ENCODE results near the gene DPF3.

DNA sequence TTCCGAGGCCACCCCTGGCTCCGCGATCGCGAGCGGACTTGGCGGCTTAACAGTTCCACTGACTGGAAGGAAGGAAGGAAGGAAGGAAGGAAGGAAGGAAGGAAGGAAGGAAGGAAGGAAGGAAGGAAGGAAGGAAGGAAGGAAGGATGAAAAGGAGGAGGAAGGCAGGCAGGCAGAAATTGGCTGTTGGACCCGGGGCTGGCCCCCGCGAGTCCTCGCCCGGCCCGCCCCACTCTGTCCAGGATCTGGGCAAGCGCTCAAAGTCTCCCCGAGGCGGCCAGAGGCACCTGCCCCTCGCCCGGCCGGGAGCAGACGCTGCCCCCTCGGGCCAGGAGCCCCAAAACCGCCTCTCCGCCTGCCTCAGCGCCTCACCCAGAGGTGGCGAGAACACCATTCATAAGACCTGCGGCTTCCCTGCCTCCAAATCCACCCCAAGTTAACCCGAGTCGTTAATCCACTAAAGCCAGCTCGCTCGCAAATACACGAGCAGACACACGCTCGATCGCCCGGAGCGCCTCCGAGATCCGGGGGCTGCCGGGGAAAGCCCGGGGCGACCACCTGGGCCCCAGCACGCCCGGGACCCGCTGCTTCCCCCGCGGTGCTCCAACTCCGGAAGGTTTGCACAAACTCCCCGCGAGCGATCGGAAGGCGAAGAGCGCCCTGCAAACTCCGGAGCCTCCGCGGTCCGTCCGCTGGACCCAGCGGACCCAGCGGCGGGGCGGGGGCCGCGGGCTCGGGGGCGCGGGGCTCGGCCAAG, 844 bp downstream of the DPF3 start:
- no peak for TF ChIP-seq POLR2A (IDR thresholded peaks at IDR 0.05)
- TF ChIP-seq, protein P1, sequence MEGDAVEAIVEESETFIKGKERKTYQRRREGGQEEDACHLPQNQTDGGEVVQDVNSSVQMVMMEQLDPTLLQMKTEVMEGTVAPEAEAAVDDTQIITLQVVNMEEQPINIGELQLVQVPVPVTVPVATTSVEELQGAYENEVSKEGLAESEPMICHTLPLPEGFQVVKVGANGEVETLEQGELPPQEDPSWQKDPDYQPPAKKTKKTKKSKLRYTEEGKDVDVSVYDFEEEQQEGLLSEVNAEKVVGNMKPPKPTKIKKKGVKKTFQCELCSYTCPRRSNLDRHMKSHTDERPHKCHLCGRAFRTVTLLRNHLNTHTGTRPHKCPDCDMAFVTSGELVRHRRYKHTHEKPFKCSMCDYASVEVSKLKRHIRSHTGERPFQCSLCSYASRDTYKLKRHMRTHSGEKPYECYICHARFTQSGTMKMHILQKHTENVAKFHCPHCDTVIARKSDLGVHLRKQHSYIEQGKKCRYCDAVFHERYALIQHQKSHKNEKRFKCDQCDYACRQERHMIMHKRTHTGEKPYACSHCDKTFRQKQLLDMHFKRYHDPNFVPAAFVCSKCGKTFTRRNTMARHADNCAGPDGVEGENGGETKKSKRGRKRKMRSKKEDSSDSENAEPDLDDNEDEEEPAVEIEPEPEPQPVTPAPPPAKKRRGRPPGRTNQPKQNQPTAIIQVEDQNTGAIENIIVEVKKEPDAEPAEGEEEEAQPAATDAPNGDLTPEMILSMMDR (IDR thresholded peaks at IDR 0.05): peak in 1 of 4 donors; percentile 1

All from right lobe of liver (tissue), 4 donors.